Measurements from ENCODE around the gene COPS7B.
"Not testable (repeated sequence)": the region's sequence is repeated elsewhere in the genome, so short reads cannot be mapped to it uniquely, and the experiment has no call there.

COPS7B gene

DNA sequence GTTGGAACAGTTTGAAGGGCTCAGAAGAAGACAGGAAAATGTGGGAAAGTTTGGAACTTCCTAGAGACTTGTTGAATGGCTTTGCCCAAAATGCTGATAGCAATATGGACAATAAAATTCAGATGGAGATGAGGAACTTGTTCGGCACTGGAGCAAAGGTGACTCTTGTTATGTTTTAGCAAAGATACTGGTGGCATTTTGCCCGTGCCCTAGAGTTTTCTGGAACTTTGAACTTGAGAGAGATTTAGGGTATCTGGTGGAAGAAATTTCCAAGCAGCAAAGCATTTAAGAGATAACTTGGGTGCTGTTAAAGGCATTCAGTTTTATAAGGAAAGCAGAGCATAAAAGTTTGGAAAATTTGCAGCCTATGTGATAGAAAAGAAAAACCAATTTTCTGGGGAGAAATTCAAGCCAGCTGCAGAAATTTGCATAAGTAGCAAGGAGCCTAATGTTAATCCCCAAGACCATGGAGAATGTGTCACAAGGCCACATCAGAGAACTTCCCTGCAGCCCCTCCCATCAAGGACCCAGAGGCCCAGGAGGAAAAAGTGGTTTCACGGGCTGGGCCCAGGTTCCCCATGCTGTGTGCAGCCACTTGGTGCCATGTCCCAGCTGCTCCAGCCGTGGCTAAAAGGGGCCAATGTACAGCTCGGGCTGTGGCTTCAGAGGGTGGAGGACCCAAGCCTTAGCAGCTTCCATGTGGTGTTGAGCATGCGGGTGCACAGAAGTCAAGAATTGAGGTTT lies 37.9 kb upstream of the COPS7B start:
- H3K4me3 ChIP-seq (ENCODE audit: low read depth, low read length); H3K36me3 ChIP-seq (ENCODE audit: control insufficient read depth in 1 of 2, insufficient read depth in 2 of 2, low read length in 2 of 2); DNase-seq; H4K91ac ChIP-seq (ENCODE audit: low read depth, low read length); H4K8ac ChIP-seq (ENCODE audit: low read depth, low read length); H3K4me1 ChIP-seq (ENCODE audit: control insufficient read depth in 1 of 2, insufficient read depth in 2 of 2, low read length in 2 of 2); H3K79me2 ChIP-seq (ENCODE audit: control insufficient read depth, insufficient read depth, low read length, poor library complexity); H2AK5ac ChIP-seq (ENCODE audit: low read length); H4K12ac ChIP-seq (ENCODE audit: low read depth, low read length); H2BK5ac ChIP-seq (ENCODE audit: low read depth, low read length, poor library complexity); H3K9ac ChIP-seq (ENCODE audit: low read length); H2AFZ ChIP-seq (ENCODE audit: insufficient read depth, low read length, poor library complexity); H2BK12ac ChIP-seq (ENCODE audit: low read length); H3K18ac ChIP-seq (ENCODE audit: low read length); H3K27ac ChIP-seq (ENCODE audit: low read depth, low read length); H3K79me1 ChIP-seq (ENCODE audit: low read length); H3K14ac ChIP-seq (ENCODE audit: low read length); H3K9me3 ChIP-seq (ENCODE audit: insufficient read depth, low read depth, low read length); H2BK120ac ChIP-seq (ENCODE audit: insufficient read depth, low read length, poor library complexity); H3K4me2 ChIP-seq (ENCODE audit: low read length); H3K23ac ChIP-seq (ENCODE audit: low read length); H3K4ac ChIP-seq (ENCODE audit: low read depth, low read length); H3K27me3 ChIP-seq (ENCODE audit: insufficient read depth, low read length): not testable (repeated sequence)
- WGBS (ENCODE audit: extremely low coverage, insufficient coverage, insufficient read length): no CpG with 5 or more reads among the region's 6 CpGs

DNA sequence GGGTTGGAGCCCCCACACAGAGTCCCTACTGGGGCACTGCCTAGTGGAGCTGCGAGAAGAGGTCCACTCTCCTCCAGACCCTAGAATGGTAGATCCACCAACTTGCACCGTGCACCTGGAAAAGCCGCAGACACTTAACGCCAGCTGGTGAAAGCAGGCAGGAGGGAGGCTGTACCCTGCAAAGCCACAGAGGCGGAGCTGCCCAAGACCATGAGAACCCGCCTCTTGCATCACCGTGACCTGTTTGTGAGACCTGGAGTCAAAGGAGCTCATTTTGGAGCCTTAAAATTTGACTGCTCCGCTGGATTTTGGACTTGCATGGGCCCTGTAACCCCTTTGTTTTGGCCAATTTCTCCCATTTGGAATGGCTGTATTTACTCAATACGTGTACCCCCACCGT lies 37.2 kb upstream of the COPS7B start:
- DNase-seq; H3K4me1 ChIP-seq (ENCODE audit: control insufficient read depth in 1 of 2, insufficient read depth in 2 of 2, low read length in 2 of 2); H3K4ac ChIP-seq (ENCODE audit: low read depth, low read length); H3K9me3 ChIP-seq (ENCODE audit: insufficient read depth, low read depth, low read length); H3K18ac ChIP-seq (ENCODE audit: low read length); H2BK120ac ChIP-seq (ENCODE audit: insufficient read depth, low read length, poor library complexity); H3K27ac ChIP-seq (ENCODE audit: low read depth, low read length); H3K36me3 ChIP-seq (ENCODE audit: control insufficient read depth in 1 of 2, insufficient read depth in 2 of 2, low read length in 2 of 2); H4K91ac ChIP-seq (ENCODE audit: low read depth, low read length); H3K27me3 ChIP-seq (ENCODE audit: insufficient read depth, low read length); H4K8ac ChIP-seq (ENCODE audit: low read depth, low read length); H2BK5ac ChIP-seq (ENCODE audit: low read depth, low read length, poor library complexity); H3K9ac ChIP-seq (ENCODE audit: low read length); H3K79me2 ChIP-seq (ENCODE audit: control insufficient read depth, insufficient read depth, low read length, poor library complexity); H3K4me3 ChIP-seq (ENCODE audit: low read depth, low read length); H3K23ac ChIP-seq (ENCODE audit: low read length); H3K14ac ChIP-seq (ENCODE audit: low read length); H3K79me1 ChIP-seq (ENCODE audit: low read length); H2AK5ac ChIP-seq (ENCODE audit: low read length); H2BK12ac ChIP-seq (ENCODE audit: low read length); H2AFZ ChIP-seq (ENCODE audit: insufficient read depth, low read length, poor library complexity); H3K4me2 ChIP-seq (ENCODE audit: low read length); H4K12ac ChIP-seq (ENCODE audit: low read depth, low read length): not testable (repeated sequence)
- no CpG with 5 or more reads among the region's 10 CpGs for WGBS (ENCODE audit: extremely low coverage, insufficient coverage, insufficient read length)

DNA sequence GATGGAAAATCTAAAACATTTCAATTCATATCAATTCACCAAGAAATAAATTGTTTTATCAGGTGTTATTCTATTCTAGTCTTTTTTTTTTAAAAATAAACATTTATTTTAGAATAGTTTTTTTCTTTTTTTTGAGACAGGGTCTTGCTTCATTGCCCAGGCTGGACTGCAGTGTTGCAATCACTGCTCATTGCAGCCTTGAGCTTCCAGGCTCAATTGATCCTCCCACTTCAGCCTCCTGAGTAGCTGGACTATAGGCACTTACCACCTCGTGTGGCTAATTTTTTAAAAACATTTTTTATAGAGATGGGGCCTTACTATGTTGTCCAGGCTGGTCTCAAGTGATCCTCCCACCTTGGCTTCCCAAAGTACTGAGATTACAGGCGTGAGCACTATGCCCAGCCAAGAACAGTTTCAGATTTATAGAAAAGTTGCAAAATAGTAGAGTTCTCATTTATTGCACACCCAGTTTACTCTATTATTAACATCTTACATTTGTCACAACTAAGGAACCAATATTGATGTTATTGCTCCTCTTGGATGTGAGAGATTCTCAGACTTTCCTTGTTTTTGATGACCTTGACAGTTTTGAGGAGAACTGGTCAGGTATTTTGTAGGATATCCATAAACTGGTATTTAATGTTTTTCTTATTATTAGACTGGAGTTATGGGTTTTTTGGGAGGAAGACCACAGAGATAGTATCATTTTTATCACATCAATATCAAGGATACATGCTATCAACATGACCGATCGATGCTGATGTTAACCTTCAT lies 35.0 kb upstream of the COPS7B start:
- H3K27me3 ChIP-seq (ENCODE audit: insufficient read depth, low read length): no peaks in the 10 kb centered on the region
- no peaks in the 10 kb centered on the region for H3K36me3 ChIP-seq (ENCODE audit: control insufficient read depth in 1 of 2, insufficient read depth in 2 of 2, low read length in 2 of 2)
- no peaks in the 10 kb centered on the region for H3K9me3 ChIP-seq (ENCODE audit: insufficient read depth, low read depth, low read length)
- no peak overlapping the region for H2BK12ac ChIP-seq (ENCODE audit: low read length)
- H4K12ac ChIP-seq (ENCODE audit: low read depth, low read length): no peak overlapping the region
- H3K23ac ChIP-seq (ENCODE audit: low read length): no peak overlapping the region
- H3K18ac ChIP-seq (ENCODE audit: low read length): no peak overlapping the region
- no peak overlapping the region for H3K9ac ChIP-seq (ENCODE audit: low read length)
- H2AFZ ChIP-seq (ENCODE audit: insufficient read depth, low read length, poor library complexity): no peak overlapping the region
- no peak for DNase-seq
- no peaks in the 10 kb centered on the region for H3K79me1 ChIP-seq (ENCODE audit: low read length)
- no peak overlapping the region for H3K4ac ChIP-seq (ENCODE audit: low read depth, low read length)
- H3K4me2 ChIP-seq (ENCODE audit: low read length): no peak overlapping the region
- H4K8ac ChIP-seq (ENCODE audit: low read depth, low read length): no peak overlapping the region
- WGBS (ENCODE audit: extremely low coverage, insufficient coverage, insufficient read length): no CpG with 5 or more reads among the region's 4 CpGs
- no peak overlapping the region for H2AK5ac ChIP-seq (ENCODE audit: low read length)
- H2BK5ac ChIP-seq (ENCODE audit: low read depth, low read length, poor library complexity): no peak overlapping the region
- H3K4me3 ChIP-seq (ENCODE audit: low read depth, low read length): no peak overlapping the region
- no peak overlapping the region for H4K91ac ChIP-seq (ENCODE audit: low read depth, low read length)
- no peak overlapping the region for H3K14ac ChIP-seq (ENCODE audit: low read length)
- H3K27ac ChIP-seq (ENCODE audit: low read depth, low read length): no peak overlapping the region
- no peak overlapping the region for H2BK120ac ChIP-seq (ENCODE audit: insufficient read depth, low read length, poor library complexity)
- H3K4me1 ChIP-seq (ENCODE audit: control insufficient read depth in 1 of 2, insufficient read depth in 2 of 2, low read length in 2 of 2): no peaks in the 10 kb centered on the region
- no peaks in the 10 kb centered on the region for H3K79me2 ChIP-seq (ENCODE audit: control insufficient read depth, insufficient read depth, low read length, poor library complexity)

DNA sequence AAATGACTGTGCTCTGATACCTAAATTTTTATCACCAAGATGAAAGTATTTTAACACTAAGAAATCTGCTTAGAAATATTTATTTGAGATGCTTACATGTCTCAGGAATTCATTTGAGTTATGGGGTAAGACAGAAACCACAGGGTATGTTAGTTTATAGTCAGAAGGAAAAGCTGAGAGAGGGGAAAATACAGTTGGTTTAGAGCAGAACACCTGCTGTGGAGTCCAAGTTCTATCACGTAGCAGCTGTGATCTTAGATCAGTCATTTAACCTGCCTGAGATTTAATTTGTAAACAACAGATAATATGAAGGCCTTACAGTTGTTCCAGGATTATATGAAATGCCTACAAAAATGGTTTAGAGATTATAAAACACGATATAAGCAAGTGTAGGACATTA lies 34.2 kb upstream of the COPS7B start:
- H4K91ac ChIP-seq (ENCODE audit: low read depth, low read length): no peak overlapping the region
- no peak overlapping the region for H3K4me3 ChIP-seq (ENCODE audit: low read depth, low read length)
- no peaks in the 10 kb centered on the region for H3K79me2 ChIP-seq (ENCODE audit: control insufficient read depth, insufficient read depth, low read length, poor library complexity)
- H3K4ac ChIP-seq (ENCODE audit: low read depth, low read length): no peak overlapping the region
- H3K79me1 ChIP-seq (ENCODE audit: low read length): no peaks in the 10 kb centered on the region
- H3K23ac ChIP-seq (ENCODE audit: low read length): no peak overlapping the region
- H3K14ac ChIP-seq (ENCODE audit: low read length): no peak overlapping the region
- H3K27ac ChIP-seq (ENCODE audit: low read depth, low read length): no peak overlapping the region
- H4K8ac ChIP-seq (ENCODE audit: low read depth, low read length): no peak overlapping the region
- H2AK5ac ChIP-seq (ENCODE audit: low read length): no peak overlapping the region
- H2BK120ac ChIP-seq (ENCODE audit: insufficient read depth, low read length, poor library complexity): no peak overlapping the region
- DNase-seq: no peak
- no CpG with 5 or more reads among the region's 2 CpGs for WGBS (ENCODE audit: extremely low coverage, insufficient coverage, insufficient read length)
- H3K4me2 ChIP-seq (ENCODE audit: low read length): no peak overlapping the region
- H3K9ac ChIP-seq (ENCODE audit: low read length): no peak overlapping the region
- no peak overlapping the region for H4K12ac ChIP-seq (ENCODE audit: low read depth, low read length)
- H2AFZ ChIP-seq (ENCODE audit: insufficient read depth, low read length, poor library complexity): no peak overlapping the region
- no peaks in the 10 kb centered on the region for H3K4me1 ChIP-seq (ENCODE audit: control insufficient read depth in 1 of 2, insufficient read depth in 2 of 2, low read length in 2 of 2)
- no peaks in the 10 kb centered on the region for H3K27me3 ChIP-seq (ENCODE audit: insufficient read depth, low read length)
- H3K36me3 ChIP-seq (ENCODE audit: control insufficient read depth in 1 of 2, insufficient read depth in 2 of 2, low read length in 2 of 2): no peaks in the 10 kb centered on the region
- no peaks in the 10 kb centered on the region for H3K9me3 ChIP-seq (ENCODE audit: insufficient read depth, low read depth, low read length)
- H2BK5ac ChIP-seq (ENCODE audit: low read depth, low read length, poor library complexity): no peak overlapping the region
- no peak overlapping the region for H3K18ac ChIP-seq (ENCODE audit: low read length)
- no peak overlapping the region for H2BK12ac ChIP-seq (ENCODE audit: low read length)

Measured in trophoblast cell (in vitro differentiated cells and primary cell).